HG02571 (cell line): ENCODE measurements around the gene CD200R1.
A peak's percentile ranks its signal among the peaks of the same experiment; 100 is the strongest.
"Not testable (repeated sequence)": the region's sequence is repeated elsewhere in the genome, so short reads cannot be mapped to it uniquely, and the experiment has no call there.

ENCODE experiments used
- ATAC-seq: cut with Tn5 transposase; IDR thresholded peaks from one replicate; pipeline ENCODE4 v1.9.1; 2021; ENCODE audit warnings: mild to moderate bottlenecking, moderate library complexity; ENCODE audit not compliant: unreplicated experiment

Gene CD200R1

GRCh38 chr3:112976001-112976400, 1.1 kb upstream of the CD200R1 start:
- no peak for ATAC-seq

GRCh38 chr3:112974178-112974517, 755 bp downstream of the CD200R1 start:
- peak; percentile 39 for ATAC-seq

- ATAC-seq, result peak; percentile 90
These were observed 1.4 kb downstream of the CD200R1 start for GRCh38 chr3:112973325-112974177.

- no peak for ATAC-seq
These were observed 2.7 kb downstream of the CD200R1 start for GRCh38 chr3:112972158-112972557.

DNA sequence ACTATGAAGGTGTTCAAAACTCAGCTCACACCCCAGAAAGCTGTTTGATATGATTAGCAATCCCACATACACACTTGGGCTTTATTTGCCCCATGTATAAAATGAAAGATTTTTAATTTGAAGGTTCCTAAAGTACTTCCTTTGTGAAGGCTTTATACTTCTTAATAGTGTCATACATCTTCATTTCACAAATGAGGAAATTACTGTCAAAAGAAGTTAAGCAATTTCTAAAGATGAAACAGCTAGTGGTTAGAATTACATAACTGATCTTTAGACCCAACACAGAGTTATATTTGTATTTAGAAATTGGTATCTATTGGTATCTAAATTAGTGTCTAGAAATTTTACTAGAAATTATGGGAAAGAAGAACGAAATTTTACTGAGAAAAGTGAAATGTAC, 7.1 kb downstream of the CD200R1 start:
- ATAC-seq, result no peak

DNA sequence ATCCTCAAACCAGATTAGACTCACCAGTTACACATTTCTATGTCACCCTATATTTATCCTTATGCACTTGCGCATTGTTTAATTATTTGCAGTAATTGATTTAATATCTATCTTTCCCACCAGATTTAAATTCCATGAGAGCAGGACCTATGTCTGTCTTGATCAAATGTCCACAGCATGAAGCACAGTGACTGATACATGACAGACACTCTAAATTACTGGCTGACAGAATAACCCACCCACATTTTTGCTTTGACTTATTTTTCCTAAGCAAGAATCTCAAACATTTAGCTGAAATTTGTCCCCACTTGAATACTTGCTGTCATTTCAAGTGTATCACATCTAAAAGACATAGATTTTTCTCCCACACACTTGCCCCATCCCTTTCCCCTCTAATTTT, 7.5 kb downstream of the CD200R1 start:
- no peak for ATAC-seq

DNA sequence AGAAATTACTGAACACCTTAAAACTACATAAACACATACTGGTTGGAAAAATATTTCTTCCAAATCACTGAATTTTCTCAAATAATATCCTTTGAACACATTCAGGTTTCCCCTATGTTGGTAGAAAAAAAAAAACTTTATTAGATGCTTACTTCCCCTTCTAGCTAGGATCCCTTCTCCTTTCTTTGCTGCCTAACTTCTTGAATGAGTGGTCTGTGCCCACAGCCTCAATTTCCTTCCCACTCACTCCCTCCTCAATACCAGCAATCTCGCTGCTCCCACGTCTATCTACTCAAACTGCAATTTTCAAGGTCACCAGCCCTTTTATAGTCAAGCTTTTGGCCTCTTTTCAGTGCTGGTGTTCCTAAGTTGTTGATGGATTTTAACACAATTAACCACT, 8.3 kb downstream of the CD200R1 start:
- no peak for ATAC-seq

- ATAC-seq, result no peak
These were observed 9.2 kb downstream of the CD200R1 start for GRCh38 chr3:112965656-112966055.

DNA sequence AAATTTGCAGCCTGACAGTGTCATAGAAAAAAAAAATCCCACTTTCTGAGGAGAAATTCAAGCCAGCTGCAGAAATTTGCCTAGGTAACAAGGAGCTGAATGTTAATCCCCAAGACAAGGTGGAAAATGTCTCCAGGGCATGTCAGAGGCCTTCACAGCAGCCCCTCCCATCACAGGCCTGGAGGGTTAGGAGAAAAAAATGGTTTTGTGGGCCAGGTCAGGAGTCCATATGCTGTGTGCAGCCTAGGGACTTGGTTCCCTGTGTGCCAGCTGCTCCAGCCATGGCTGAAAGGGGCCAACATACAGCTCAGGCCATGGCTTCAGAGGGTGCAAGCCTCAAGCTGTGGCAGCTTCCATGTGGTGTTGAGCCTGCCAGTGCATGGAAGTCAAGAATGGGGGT, 11.2 kb downstream of the CD200R1 start:
- no peak for ATAC-seq

- peak; percentile 68 for ATAC-seq
These were observed 15.9 kb downstream of the CD200R1 start for GRCh38 chr3:112958811-112959560.

- no peak for ATAC-seq
These were observed 18.6 kb downstream of the CD200R1 start for GRCh38 chr3:112956351-112956750.

- ATAC-seq, result no peak
These were observed 26.5 kb downstream of the CD200R1 start for GRCh38 chr3:112948346-112948838.

- ATAC-seq, result no peak
These were observed 43.0 kb downstream of the CD200R1 start for GRCh38 chr3:112931736-112932521.

DNA sequence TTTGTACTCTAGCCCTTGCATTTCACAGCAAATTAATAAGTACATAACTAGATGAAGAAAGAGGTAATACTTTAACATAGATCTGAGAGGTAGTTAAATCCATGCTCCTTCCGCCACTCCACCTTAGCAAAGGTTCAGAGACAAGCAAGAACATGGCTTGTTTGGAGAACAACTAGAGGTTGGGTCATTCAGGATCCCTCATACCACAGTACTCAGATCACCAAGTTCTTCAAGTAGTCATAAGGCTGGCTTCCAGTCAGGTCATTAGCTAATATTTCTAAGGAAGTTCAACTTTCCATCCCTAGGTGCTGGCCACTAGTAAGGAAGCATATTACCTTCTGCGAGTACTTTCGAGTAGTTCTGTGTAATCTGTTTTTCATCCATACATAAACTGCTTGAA, 44.1 kb downstream of the CD200R1 start:
- no peak for ATAC-seq

DNA sequence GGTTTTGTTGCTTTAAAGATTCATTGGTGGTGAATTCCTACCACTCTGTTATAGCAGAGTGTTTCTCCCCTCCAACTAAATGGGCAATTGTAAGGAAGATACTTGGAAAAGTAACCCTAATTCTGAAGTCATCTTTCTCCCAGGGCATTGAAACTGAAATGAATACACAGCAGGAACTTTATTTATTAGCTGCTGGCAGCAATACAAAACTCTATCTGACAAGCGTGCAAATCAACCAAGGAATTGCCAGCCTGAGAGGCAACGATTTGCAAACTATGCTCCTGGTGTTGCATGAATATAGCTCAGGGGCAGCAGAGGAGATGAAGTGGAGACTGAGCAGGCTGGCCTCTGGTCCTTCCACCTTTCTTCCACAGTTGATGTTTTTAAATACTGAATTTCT, 48.9 kb downstream of the CD200R1 start:
- ATAC-seq, result no peak

GRCh38 chr3:112925560-112925959, 49.3 kb downstream of the CD200R1 start:
- ATAC-seq, result no peak

DNA sequence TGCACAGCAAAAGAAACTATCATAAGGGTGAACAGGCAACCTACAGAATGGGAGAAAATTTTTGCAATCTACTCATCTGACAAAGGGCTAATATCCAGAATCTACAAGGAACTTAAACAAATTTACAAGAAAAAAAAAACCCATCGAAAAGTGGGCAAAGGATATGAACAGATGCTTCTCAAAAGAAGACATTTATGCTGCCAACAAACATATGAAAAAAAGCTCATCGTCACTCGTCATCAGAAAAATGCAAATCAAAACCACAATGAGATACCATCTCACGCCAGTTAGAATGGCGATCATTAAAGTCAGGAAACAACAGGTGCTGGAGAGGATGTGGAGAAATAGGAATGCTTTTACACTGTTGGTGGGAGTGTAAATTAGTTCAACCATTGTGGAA, 55.4 kb downstream of the CD200R1 start:
- not testable (repeated sequence) for ATAC-seq

DNA sequence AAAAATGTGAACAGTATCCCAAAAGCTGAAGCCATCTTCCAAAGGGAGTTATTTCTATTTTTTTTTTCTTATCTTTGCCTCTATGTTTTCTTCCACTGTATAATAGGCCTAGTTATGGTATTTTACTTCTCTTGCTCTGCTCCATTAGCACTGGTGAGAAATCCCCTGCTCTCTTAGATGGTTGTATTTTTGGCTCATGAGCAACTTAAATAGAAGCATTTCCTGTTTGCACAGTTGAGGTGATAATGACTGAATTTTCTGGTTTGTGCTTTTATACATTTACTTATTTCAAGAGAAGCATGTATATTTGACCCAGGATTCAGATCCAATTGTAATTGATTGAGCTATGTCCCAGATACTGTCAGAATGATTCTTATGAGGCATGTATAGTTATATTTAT, 66.7 kb downstream of the CD200R1 start:
- peak; percentile 98 for ATAC-seq

- ATAC-seq, result no peak
These were observed 70.1 kb downstream of the CD200R1 start for GRCh38 chr3:112904786-112905185.

- ATAC-seq, result no peak
These were observed 74.8 kb downstream of the CD200R1 start for GRCh38 chr3:112900113-112900512.

DNA sequence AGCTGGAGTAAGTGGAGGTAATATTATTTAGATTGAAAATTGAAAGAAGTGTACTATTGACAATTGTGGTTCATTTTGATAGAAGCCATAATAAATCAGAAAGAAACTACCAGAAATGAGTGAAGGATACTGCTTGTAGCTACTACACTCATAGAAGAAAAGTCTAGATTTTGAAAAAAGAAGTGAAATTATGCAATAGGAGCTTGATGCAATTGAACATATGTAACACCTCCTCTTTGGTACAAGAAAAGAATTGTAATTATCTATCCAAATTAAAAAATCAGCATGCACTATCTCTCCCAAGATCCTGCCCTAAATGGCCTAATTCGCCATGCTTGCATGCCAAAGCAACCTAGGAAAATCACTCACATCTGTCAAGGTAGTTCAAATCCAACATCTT, 77.1 kb downstream of the CD200R1 start:
- ATAC-seq, result no peak
